A673 (cell line): ENCODE measurements around the gene AFAP1L1.

ENCODE experiments used
- CTCF ChIP-seq: fragments of 300-800, 200-600 bp; sonication (generic); conservative IDR thresholded peaks from 2 replicates; pipeline ENCODE4 v1.5.1; 2017; ENCODE audit warnings: low read depth, mild to moderate bottlenecking, antibody characterized with exemption, low read length, moderate library complexity, mixed read lengths
- EZH2 ChIP-seq: fragments of 200-600 bp; sonication (generic); IDR thresholded peaks from 2 replicates; pipeline ENCODE4 v1.6.1; 2017; ENCODE audit warnings: borderline replicate concordance, low read depth, mild to moderate bottlenecking, mixed read lengths, antibody characterized with exemption, low read length; ENCODE audit not compliant: poor library complexity, severe bottlenecking

GRCh38 chr5:149366169-149366729 is 94.6 kb downstream of the AFAP1L1 start:
- TF ChIP-seq CTCF = no peak
- TF ChIP-seq EZH2 = no peak
